Activated T-cell treated with anti-CD3 and anti-CD28 coated beads for 48 hours (primary cell): ENCODE results near the gene WNT7B.
"Not testable (repeated sequence)": the region's sequence is repeated elsewhere in the genome, so short reads cannot be mapped to it uniquely, and the experiment has no call there.

ENCODE experiments used
- DNase-seq: peaks from one replicate; pipeline ENCODE4 v3.0.0-alpha.2; 2020; ENCODE audit warnings: low read depth

The WNT7B gene

GRCh38 chr22:46008291-46008690 is 31.3 kb upstream of the WNT7B start:
- no peak for DNase-seq

DNA sequence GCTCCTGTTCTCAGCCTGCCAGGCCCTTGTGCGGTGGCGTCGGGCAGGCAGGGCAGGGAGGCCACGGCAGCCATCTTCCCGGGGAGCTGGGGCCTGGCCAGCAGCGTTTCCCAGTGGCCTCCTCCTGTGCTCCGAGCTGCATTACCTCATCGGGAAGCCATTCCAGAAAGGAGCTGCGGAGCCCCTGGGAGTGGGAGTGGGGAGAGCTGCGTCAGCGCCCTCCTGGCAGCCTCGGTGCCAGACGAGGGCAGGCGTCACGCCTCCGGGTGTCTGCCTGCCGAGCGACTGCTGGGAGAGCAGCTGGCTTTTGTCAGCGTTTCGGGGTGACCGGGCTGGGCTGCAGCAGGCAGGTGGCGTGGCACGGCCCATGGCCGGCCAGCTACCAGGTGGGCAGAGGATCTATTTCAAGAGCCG is 30.9 kb upstream of the WNT7B start:
- DNase-seq = no peak

DNA sequence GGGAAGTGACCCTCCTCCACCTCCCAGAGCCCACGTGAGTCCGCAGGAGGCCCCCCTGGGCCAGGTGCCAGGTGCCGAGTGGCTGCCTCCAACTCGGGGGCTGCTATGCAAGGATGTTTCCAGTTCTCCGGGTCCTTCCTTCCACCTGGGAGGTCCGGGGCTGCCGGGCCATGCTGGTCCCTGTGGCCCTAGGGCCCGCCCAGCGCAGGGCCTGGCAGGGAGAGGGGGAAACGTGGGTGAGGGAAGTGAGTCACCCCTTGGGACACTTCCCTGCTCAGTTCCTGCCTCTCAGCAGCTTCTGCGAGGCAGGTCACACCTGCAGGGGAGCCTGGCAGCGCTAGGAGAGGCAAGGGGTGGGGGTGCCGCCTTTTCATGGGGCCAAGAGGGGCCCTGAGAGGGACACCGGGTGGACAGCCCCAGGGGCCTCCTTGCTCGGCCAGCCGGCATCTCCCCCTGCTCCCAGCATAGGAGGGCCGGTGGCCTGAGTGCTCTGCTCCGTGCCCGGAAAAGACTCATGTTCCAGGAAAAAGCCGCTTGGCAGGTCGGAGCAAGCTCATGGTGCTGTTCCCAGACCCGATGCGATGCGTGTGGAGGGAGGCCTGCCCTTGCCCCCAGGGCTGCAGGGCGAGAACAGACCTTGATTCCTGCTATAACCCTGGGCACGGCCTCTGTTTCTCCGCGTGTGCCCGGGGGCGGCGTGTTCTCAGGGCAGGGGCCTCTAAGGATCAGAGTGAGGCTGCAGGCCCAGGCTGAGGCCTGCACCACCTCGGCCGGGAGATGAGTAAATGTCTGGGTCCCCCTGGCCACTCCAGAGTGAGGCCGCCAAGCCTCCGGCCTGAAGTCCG is 30.3 kb upstream of the WNT7B start:
- DNase-seq = no peak

GRCh38 chr22:46006379-46007002 is 29.5 kb upstream of the WNT7B start:
- DNase-seq = peak; percentile 82

GRCh38 chr22:46005116-46005705 is 28.2 kb upstream of the WNT7B start:
- not testable (repeated sequence) for DNase-seq

DNA sequence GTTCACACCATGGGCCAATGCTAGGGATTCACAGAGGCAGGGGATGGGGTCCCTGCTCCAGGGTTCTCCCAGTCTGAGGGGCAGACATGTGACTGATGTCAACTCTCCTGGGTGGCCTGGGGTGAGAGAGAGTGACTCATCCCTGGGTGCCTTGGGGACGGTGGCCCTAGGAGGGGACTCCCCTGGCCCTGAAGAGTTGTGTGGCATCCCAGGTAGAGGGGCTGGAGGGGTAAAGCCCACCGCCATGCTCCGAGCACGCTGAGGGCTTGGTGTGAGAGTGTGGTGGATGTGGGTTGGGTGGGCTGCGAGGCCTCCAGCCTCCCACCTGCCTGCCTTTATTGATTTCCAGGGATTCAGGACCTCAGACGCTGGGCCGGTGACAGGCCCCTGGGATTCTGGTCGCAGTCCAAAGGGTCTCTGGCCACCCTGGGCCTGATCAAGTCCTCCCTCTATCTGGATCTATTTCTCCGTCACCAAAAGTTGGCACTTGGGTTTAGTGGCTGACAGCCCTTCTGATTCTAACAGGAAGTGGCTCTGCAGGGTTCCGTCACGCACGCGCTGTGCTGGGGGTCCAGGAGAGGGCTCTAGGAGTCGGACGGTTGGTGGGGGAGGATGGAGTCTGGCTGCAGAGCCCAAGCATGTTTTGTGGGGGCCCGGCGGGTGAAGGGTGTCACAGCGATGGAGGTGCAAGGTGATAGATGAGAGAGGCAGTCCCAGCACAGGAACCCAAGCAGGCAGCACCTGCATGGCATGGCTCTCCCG is 27.3 kb upstream of the WNT7B start:
- no peak for DNase-seq

GRCh38 chr22:46003271-46004091 is 26.5 kb upstream of the WNT7B start:
- no peak for DNase-seq

DNA sequence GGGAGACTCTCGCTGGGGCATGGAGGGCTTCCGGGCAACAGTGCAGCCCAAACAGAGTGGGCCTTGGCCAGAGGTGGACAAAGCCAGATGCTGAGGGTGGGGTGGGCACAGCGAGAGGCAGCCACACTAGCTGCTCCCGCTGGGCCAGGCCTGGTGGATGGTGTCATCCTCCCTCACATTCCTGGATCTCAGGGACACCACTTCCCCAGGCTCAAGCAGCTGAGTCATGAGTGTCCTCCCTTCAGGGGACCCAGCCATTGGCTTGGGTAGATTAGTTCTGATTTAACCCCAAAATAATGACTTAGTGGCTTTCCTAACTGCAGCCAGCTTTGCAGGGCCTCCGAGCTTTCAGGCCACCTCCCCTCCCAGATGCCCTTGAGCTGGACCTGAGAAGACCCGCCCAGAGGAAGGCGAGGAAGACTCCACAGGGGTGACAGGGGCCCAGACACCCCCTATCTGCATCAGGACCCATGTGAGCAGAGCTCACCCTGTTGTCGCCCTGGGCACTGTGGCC is 25.9 kb upstream of the WNT7B start:
- no peak for DNase-seq

DNA sequence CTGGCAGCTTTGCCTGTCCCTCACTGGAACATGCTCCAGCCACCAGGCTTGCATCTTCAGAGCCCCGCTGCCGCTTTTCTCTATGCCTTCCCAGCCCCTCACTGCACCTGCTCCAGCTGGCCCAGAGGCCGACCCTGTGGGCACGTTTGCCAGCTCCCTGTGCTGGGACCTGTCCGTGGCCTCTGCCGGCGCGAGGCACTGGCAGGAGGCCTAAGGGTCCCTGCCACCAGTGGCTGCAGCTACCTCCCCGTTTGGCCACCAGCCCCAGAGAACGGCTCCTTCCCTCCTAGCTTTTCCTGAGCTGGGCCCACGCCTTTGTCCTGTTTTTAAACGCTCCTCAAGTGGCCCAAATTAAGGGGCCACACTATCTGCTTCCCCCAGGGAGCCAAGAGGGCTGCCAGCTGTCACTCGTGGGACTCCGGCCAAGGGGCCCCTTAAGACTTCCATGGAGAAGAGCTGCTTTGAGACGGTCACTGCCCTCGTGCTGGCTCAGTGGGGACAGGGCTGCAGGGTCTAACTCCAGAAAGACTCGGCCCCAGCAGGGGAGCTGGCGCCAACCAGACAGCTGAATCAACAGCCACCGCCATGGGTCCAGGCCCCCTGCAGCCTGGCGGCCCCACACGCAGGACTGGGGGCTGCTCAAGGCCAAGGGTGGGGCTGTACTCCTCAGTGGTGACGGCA is 24.6 kb upstream of the WNT7B start:
- DNase-seq = no peak

GRCh38 chr22:46001046-46001425 is 24.1 kb upstream of the WNT7B start:
- DNase-seq = no peak

DNA sequence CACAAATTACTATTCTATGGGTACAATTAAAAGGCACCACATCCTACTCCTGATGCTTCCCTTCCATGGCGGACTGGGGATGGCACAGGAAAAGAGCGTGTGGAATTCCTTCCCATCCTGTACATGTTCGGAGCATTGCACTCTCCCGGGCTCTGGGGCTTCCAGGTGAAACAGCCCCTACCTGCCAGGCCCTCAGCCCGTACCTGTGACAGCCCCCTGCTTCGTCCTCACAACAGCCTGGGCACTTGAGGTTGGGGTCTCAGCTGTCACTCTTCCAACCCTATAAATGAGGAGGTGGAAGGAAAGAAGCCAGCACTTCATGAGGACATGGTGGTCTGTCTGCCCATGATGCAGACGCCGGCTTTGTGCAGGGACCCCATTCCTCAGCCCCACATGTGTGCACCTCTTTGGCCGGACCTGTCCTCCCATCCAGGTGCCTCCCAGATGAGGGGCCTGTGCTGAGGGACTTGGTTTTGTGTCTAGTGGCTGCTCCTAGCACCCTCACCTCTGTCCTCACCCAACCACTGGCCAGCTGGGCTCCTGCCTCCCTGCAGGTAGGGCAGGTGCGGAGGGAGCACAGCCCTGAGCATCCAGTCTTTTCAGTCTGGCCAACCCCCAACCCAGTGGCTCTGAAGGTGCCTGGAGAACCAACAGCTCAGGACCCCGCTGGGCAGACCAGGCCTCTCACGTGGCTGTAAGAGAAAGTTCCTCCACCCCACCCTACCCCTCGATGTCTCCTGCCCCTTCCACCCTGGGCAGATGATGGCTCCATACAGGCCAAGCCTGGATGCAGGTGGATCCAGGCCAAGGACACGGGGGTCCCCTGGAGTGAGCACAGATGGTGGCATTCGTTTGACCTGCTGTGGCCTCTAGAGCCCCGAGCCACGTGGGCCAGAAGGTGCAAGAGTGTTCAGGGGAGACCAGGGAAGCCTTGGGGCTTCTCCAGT is 23.4 kb upstream of the WNT7B start:
- no peak for DNase-seq

DNA sequence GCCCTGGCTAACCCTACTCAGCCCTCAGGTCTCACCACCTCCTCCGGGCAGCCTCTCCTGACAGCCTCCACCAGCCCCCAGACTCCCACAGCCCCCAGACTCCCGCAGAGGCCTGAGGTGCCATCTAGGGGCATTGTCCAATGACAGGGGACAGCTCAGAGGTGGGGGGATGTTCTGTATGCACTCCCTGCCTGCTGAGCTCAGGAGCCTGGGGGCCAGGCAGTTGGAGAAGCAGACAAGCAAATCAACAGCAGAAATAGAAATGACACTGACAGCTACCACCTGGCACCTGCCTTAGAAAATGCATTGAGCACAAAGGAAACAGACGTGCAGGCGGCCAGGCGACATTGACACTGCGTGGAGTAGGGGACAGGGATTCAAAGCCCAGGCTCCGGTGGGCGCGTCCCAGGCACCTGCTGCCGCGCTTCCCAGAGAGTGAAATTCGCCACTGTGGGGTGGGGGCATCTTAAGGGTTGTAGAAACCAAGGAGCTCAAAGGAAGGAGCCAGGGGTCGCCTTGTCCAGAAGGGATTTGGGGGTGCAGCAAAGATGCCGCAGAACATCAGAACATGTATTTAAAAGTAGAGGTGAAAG is 22.5 kb upstream of the WNT7B start:
- DNase-seq = no peak

DNA sequence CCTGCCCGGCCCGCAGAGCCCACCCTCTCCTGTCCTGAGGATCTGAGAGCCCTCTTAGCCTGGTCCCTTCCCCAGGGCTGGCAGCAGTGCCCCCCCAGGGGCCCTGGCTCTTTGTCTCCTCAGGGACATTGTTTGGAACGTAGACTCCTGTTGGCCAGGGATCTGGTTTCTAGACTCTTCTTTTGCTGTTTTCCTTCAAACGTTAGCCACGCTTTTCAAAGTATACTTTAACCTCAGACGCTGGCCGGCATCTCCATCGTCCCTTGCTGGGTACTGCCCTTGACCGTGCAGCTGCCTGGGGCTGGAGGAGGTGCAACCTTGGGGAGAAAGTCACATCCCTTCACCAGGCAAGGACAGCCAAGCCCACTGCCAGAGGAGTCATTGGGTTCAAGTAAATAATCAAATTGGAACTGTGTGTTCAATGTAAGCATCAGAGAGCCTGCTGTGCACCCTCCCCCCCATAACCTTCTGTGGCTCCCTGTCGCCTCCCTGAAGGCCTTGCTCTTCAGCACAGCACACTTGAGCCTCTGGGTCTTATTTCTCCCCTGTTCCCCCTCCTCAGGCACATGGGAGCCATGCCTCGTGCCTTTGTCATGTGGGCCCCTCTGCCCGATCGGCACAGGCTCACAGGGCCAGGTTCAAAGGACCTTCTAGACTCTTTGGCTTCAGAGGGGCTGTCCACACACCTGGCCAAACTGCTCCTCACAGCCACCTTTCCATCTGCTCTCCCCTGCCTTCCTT is 21.8 kb upstream of the WNT7B start:
- DNase-seq = no peak

DNA sequence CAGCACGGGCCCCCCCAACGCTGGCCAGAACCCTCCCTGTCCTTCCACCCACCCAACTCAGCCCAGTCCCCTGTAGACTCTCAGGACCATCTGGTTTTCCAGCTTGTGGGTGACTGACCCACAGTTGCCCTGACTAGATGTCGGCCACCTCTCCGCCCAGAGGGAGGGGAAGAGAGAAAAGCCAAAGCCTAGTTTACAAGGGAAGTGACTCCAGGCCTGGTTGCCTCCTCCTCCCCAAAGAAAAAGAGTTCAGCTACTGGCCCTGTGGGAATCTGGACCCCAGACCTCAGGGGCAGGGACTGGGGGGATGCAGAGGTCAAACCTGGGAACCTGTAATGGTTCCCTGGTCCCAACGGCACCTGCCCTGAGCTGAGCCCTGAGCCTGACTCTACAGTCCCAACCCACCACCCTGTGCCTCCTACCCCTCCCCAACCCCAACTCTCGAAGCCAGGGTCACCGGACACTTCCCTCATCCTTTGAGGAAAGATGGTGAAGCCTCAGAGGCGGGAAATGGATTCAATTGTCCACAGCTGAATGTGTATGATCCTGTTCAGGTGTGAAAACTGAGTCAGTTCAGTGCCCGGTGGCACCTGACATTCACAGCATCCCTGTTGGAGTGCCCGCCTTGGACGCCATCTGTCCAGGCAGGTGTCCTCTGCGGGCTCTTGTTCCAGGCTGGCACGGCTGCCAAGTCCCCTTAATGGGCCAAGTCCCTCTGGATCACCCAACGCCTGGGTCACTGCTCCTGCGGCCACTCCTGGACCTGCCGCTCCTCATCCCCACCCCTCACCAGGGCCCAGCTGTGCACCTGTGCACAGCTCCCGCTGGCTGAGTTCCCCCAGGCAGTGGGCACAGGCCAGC is 21.0 kb upstream of the WNT7B start:
- no peak for DNase-seq

GRCh38 chr22:45997077-45997776 is 20.3 kb upstream of the WNT7B start:
- DNase-seq = no peak

GRCh38 chr22:45996241-45997076 is 19.5 kb upstream of the WNT7B start:
- DNase-seq = no peak
